HG03103 (cell line): ENCODE measurements around the gene CCDC9B.

Experiments used
- ATAC-seq: cut with Tn5 transposase; IDR thresholded peaks from one replicate; pipeline ENCODE4 v1.9.1; 2021; ENCODE audit warnings: low read depth; ENCODE audit not compliant: unreplicated experiment

Gene CCDC9B

DNA sequence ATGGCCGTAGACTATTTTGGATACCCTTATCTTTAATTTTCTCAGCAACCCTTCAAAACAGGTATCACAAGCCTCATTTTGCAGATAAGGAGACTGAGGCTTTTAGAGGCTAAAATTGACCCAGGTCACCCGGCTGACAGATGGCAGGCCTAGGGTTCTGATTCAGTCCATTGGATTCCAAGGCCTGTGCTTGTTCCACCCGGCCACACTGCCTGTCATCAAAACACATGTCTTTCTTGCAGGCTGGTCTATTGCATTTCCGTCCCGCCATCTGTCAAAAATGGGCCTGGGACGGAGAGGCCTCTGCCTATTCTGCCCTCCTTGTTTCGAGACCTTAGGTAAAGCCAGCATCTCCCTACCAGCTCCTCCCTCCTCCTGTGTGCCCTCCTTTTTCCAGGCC, 9.1 kb downstream of the CCDC9B start:
- no peak for ATAC-seq

GRCh38 chr15:40331026-40331425, 9.7 kb downstream of the CCDC9B start:
- ATAC-seq: no peak

- no peak for ATAC-seq
These were observed 10.3 kb downstream of the CCDC9B start for GRCh38 chr15:40330368-40330836.

GRCh38 chr15:40329804-40330203, 10.9 kb downstream of the CCDC9B start:
- no peak for ATAC-seq

DNA sequence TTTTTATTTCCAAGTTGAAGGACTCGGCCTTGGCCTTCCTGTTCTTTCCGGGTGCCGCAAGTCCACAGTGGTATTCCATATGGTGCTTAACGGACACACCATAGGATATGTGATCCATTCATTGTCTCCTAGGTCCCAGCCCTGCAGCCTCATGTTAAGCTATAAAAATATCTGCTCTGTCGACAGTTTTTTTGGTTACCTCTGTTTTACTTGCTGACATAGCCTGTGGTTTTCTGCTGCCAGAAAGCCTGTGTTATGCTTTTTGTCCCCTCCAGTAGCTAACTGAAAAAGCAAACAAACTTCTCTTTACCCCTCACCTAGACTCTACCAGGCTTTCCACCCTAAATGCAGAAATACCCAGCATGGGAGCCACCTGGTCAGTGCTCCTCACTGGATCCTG, 12.0 kb downstream of the CCDC9B start:
- no peak for ATAC-seq

DNA sequence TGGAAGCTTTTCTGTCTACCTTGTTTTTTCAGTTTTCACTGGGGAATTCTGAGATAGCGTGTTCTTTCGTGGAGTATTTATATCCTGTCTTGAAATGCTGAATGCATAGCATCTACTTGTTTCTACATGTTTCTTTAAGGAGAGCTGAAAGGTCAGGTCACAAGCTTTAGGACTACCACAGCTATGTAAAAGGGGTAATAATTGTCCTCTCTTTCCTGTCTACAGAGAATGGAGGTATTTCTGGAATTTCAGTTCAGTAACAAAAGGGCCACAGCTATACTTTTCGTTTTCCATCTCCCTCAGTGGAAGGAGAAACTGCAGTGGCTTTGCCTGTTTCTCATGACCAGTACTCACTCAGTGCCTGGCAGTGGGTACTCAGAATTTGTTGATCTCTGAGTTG, 12.6 kb downstream of the CCDC9B start:
- no peak for ATAC-seq

DNA sequence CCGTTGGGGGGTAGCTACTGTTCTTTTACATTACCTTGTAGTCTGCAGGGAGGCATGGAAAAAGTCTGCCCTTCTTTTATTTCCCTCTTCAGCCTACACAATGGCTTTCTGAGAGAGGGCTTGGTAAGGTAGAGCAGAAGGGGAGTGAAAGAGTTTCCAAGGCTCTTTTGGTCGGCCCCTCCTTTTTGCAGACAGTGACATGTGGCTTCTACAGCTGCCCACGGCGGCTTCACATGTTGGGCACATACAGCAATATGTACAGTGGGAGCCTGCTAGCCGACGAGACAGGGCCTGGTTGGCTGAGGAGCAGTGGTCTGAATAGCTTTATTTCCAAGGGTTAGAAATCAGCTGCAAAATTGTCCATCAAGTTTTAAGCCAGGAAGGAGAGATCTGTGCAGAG, 13.3 kb downstream of the CCDC9B start:
- ATAC-seq: no peak

GRCh38 chr15:40325700-40326099, 15.0 kb downstream of the CCDC9B start:
- ATAC-seq: no peak

- ATAC-seq: no peak
These were observed 15.6 kb downstream of the CCDC9B start for GRCh38 chr15:40325188-40325587.

- ATAC-seq: peak; percentile 7
These were observed 16.5 kb downstream of the CCDC9B start for GRCh38 chr15:40323953-40324937.

- ATAC-seq: peak; percentile 81
These were observed 17.3 kb downstream of the CCDC9B start, which contains the start of gene INAFM2 for GRCh38 chr15:40323239-40323952. Gene INAFM2, plus strand, starts transcription at chr15:40323692. Its CDS starts 364 bp downstream, at chr15:40324056.

DNA sequence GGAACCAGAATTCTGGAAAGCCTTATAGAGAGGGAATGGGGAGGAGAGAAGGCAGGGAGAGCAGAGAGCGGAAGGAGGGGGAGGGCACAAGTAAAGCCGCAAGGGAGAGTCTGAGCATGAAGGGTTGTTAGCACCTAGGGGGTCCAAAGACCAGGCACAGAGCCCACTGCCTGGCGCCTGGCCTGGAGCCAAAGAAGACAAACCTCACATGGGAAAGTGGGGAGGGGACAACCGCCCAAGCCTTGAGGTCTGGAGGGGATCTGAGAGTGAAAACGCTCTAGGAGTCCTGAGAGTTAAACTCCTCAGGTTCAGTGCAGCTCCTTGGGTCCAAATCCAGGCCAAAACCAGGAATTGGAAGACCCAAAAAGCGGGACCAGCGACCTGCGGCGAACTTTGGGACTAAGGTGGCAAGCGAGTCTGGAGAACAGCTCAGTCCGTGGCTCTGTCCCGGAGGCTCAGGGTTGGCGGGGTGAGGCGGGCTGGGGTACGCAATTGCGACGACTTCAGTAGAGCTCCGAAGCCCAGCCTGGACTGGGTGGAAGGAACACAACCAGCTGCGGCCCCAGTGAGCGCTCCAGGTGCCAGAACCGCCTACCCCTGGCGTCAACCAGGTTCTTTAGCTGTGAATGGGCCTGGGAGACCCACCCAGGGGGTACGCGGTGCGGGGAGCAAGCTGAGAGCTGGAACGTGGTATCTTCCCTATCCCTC, 18.1 kb downstream of the CCDC9B start:
- no peak for ATAC-seq

GRCh38 chr15:40320931-40321371, 19.8 kb downstream of the CCDC9B start:
- ATAC-seq: no peak

DNA sequence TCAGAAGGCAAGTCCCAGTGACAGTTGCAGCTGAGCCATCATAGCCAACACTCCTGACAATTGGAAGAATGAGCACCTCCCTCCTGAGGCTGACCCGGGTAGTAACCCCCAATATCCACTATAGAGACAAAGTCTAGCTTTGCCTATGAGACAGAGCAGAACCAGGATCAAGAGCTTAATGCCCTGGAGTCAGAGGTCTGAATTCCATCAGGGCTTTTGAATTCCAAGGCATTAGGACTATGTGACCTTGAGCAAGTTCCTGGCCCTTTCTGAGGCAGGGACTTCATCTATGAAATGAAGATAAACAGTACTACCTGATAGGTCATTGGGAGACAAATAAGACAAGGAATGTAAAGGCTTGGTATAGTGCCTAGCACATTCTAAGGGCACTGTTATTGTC, 20.3 kb downstream of the CCDC9B start:
- ATAC-seq: no peak

DNA sequence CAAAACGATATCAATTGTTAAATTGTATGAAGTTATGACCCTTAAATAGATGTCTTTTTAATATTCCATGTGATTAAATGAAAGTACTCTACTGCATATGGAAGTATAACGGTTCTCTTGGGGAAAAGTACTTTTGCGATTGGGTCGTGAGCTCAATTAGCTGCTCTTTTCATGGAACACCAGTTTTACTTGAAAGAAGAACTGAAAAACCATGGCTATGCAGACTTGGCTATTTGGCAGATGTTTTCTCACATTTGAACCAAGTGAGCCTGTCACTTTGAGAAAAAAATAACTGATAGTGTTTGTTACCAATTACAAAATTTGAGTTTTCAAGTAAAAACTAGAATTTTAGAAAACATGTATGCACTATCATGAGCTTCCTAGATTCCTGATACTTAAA, 23.2 kb downstream of the CCDC9B start:
- no peak for ATAC-seq

GRCh38 chr15:40316931-40317330, 23.8 kb downstream of the CCDC9B start:
- ATAC-seq: no peak

- ATAC-seq: no peak
These were observed 25.9 kb downstream of the CCDC9B start for GRCh38 chr15:40314723-40315276.

DNA sequence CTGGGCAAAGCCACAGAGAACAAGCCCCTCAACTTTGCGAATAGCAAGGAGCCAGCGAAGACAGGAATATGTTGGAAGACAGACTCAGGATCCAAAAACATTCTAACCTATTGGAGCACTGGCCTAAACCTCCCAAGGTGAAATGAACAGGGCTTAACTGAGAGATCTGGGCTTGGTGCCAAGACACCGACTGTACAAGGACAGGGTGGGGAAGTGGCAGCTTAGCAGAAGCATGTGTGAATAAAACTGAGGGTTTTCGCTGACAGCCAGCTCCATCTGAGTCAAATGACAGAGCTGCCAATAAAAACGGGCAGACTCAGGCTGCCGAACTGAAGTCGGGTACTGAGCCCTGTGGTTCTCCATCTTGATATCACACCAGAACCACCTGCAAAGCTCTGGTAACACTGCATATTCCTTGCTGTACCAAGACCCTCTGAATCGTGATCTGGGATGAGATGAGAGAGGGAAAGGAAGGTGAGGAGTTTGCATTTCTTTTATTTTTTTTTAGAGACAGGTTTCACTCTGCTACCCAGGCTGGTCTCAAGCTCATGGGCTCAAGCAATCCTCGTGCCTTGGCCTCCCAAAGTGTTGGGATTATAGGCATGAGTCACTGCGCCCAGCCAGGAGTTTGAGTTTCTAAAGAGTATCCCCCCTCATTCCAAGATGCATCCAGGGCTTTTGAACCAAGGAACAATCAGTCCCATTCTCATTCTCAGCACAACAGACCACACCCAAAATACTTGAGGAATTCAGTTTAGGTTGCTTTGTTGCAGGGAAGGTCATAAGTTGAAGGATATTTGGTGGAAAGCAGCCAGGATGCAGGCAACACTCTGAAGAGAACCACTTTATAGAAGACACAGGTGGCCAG, 27.0 kb downstream of the CCDC9B start:
- no peak for ATAC-seq

DNA sequence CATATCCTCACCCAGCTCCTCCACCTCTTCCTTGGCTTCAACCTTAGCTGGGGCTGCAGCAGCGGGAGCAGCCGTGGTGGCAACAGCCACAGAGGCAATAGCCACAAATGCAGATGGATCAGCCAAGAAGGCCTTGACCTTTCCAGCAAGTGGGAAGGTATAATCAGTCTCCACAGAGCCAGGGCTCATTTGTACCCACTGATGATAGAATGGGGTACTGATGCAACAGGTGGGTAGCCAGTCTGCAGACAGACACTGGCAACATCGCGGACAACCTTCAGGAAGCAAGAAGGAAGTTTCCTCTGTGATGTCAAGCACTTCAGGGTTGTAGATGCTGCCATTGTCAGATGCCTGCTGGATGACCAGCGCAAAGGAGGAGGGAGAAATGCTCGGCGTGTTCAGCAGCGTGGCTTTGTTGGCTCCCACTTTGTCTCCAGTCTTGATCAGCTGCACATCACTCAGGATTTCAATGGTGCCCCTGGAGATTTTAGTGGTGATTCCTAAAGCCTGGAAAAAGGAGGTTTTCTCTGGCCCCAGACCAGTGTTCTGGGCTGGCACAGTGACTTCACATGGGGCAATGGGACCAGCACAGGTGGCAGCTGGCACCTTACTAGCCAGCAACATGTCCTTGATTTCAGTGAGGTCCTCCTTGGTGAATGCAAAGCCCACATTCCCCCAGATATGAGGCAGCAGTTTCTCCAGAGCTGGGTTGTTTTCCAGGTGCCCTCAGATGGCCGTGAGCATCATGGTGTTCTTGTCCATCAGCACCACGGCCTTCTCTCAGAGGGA, 28.2 kb downstream of the CCDC9B start:
- no peak for ATAC-seq
